Right lung (tissue), 5 donors: ENCODE results near the gene PLEKHS1. TPM values are rescaled to one million over a fixed set of nuclear protein-coding genes. Genes with fewer than 3 reads are reported as not detected.
"Not testable (repeated sequence)": the region's sequence is repeated elsewhere in the genome, so short reads cannot be mapped to it uniquely, and the experiment has no call there.

Experiments
- DNase-seq, 2 donors: peaks; one replicate each; pipeline ENCODE4 v3.0.0-alpha.2; 2013
- polyA plus RNA-seq, 5 donors: library from polyadenylated mRNA; unstranded; fragments of 120-200 nt; gene quantifications; one replicate each; pipeline versions ENCODE4 v1.2.1 to v1.2.3, GENCODE V29; 2013; ENCODE audit warnings: inconsistent platforms in 1 of 5, low replicate concordance in 1 of 5; ENCODE audit not compliant: insufficient read length in 5 of 5, insufficient read depth in 1 of 5

The PLEKHS1 gene
- polyA plus RNA-seq, 5 donors, result 0.06 to 0.27 (median 0.13) TPM

DNA sequence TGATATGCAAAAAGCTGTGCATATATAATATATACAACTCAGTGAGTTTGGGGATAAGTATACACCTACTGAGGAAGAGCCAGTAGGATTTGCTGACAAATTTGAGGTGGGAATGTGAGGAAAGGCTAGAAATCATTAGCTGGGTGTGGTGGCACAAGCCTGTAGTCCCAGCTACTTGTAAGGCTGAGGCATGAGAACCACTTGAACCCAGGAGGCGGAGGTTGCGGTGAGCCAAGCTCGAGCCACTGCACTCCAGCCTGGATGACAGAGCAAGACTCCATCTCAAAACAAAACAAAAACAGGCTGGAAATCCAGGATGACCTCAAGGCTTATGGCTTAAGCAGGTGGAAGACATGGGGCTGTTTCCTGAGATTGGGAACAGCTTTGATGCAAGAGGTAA lies 10.6 kb upstream of the PLEKHS1 start:
- DNase-seq, result no peak

- no peak for DNase-seq
Observed at GRCh38 chr10:113742466-113742865, 9.0 kb upstream of the PLEKHS1 start.

DNA sequence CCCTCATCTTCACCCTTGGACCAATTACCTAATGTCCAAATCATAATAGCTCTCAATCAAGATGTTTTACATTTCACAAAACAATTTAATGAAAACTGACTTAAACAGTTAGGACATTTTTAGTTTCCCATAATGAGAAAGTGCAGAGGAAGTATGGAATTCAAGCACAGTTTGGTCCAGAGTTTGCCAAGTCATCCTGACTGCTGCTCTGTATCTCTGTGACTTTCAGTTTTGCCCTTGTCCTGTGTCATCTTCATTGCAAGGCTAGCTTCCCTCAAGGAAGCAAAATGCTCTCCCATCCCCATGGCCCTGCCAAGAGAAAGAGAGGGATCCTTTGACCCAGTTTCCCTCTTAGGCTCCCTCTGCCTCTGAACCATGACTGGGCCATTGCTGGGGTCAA lies 7.9 kb upstream of the PLEKHS1 start:
- no peak for DNase-seq

DNA sequence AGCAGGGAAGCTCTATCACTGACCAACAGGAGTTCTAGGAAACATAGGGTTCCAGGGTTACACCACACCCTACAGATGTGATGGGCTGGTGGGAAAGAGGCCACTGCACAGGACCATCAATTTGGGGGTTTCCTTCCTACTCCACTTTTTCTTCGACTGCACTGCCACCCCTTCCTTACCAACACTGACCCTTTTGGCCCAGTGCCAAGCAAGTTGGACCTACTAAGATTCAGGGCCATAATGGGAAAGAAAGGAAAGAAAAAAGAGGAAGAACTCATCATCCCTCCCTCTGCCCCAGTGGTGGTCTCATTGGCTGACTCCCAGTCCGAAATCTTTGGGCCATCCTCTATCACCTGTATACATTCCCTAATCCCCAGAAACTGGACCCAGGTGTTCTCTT lies 6.1 kb upstream of the PLEKHS1 start:
- DNase-seq, result no peak

GRCh38 chr10:113746217-113746957 lies 5.1 kb upstream of the PLEKHS1 start:
- DNase-seq, result no peak

DNA sequence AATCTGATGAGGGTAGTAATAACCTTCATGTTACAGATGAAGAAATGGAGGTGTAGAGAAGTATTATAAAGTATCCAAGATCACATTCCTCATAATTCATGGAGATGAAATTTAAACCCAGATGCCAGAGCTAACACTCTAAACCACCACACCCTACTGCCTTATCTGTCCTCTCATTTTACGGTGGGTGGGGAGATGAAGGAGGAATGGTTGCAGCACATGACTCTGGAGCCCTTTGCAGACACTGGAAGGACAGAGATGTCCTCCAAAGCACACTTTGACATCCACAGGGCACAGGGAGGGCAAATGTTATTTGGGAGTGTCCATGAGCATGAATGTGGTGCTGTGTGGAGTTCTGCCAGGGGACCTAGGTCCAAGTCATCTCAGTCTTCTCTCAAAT lies 1.1 kb downstream of the PLEKHS1 start:
- DNase-seq, result no peak

DNA sequence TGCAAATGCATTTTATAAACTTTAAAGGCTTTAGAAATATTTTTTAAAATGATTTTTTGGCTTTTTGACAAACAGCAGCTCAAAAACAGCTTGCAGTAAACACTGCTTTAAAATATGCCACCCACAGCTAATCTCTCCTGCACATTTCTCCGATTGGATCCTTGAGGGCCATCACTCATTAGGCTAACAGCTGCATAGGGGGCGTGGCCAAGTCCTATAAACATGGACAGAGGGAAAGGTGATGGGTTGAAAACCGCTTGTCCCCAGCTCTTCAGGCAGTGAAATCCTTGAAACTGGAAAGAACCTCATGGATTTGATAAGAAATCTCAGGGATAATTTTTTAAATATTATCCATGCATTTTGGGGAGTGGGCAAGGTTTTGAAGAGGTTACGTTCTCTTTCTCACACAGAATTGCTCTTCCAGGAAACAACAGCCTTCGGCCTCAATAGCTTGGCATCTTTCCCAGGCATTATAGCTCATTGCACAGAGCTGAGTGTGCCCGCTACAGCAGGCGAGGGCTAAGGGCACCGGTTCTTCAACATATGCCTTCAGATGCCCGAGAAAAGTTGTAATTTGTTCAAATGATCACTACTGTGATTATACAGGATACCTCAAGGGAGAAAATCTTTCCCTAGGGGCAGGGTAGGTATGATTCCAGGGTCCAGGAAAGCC lies 1.7 kb downstream of the PLEKHS1 start:
- DNase-seq, result peak in 1 of 2 donors; percentile 28

DNA sequence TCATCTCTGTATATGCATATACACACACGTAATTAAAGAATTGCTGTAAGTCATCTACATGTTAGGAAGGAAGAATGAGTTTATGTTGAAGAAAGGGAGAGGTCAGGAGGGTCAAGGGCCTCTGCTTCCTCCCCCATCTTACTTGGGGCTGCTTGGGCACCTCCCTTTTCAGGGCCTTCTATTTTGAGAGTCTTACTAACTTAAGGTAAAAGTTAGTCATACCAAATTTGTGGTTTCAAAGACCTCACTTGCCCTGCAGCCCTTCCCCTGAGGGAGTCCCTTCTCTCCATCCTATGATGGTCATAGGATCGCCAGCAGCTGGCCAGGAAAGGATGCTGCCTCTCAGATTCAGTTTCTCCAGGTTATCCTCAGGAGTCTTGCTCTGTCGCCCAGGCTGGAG lies 2.6 kb downstream of the PLEKHS1 start:
- DNase-seq, result no peak

DNA sequence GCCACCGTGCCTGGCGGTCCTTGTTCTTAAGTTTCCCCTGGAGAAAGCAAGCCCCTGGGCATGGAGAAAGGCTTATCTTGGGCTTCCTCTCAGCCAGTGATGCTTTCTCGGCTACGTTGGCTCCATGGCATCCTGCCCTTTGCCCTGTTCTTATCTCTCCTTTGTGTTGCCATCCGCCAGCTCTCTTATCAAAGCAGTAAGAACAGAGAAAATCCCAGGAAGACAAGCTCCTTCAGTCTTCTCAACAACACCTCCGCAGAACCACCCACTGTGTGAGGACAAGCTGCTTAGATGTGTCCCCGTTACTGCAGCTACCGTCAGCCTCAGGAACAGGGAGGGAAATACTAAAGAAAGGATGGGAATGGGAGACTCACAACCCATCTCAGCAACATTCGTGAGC lies 3.3 kb downstream of the PLEKHS1 start:
- no peak for DNase-seq

DNA sequence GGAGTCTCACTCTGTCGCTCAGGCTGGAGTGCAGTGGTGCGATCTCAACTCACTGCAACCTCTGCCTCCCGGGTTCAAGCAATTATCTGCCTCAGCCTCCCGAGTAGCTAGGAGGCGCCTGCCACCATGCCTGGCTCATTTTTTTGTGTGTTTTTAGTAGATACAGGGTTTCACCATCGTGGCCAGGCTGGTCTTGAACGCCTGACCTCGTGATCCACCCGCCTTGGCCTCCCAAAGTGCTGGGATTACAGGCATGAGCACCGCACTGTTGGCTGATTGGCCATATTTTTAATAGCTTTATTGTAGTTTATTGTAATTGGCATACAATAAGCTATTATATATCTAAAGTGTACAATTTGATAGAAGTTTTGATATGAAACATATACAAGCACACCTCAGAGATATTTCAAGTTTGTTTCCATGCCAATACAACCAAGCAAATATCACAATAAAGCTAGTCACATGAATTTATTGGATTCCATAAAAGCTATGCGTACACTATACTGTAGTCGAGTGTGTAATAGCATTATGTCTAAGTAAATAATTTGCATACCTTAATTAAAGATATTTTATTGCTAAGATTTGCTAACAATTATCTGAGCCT lies 5.6 kb downstream of the PLEKHS1 start:
- no peak for DNase-seq

DNA sequence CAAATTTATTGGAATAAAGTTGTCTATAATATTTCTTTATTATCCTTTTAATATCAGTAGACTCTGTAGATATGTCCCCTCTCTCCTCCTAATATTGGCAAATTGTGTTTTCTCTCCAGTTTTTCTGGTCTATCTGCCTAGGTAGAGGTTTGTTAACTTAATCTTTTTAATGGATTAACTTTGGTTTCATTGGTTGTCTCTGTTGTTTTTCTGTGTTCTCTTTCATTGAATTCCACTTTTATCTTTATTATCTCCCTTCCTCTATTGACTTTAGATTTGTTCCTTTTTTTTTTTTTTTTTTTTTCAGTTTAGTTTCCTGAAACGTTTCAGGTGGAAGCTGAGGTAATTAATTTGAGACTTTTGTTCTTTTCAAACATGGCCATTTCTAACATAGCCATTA lies 10.6 kb downstream of the PLEKHS1 start:
- no peak for DNase-seq

- DNase-seq, result no peak
Observed at GRCh38 chr10:113764582-113764981, 13.1 kb downstream of the PLEKHS1 start.

DNA sequence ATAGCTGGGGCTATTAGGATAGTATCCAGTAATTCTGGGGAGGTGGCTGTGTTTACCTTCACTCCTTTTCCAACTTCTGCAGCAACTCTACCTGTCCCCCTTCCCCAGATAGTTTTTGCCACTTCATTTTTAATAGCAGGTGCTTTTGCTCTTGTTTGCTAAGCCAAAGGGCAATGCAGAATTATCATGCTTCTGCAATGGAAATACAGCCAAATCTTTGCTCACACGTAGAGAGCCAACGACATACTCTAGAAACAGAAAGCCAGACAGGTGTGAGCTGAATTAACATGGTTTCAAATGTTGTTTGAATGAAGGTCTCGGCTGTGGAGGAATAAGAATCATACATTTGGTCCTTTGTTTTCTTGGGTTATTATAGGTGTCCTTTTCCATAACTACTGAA lies 14.4 kb downstream of the PLEKHS1 start:
- no peak for DNase-seq

DNA sequence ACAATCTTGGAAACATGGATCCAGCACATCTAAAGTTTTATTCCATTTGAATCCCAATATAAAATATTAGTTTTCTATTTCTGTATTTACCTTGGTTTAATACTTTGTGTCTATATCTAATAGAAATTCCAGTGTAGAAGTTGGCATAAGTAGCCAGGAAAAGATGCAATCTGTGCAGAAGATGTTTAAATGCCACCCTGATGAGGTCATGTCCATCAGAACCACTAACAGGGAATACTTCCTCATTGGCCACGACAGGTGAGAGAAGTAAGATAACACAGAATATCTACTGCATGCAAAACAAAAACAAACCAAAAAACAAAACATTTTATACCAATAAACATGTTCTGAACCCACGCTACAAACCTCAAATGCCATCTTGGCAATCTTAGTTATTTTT lies 15.7 kb downstream of the PLEKHS1 start:
- no peak for DNase-seq

DNA sequence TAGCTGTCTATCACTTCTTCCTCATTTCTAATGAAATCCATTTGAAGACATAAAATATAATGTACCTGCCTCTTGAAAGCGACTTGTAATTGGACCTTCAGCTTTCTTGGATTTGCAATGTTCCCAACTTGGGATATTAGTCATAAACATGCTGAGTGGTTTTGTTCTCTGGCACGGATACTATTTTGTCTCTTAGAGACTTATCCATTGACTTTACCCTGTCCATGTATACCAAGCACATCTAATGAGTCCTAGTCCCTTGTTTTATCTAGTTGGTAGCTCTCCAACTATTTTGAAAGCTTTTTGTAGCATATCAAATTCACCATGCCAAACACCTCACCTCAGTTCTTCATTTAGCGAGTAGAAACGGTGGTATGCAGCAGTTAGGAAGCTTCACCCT lies 18.9 kb downstream of the PLEKHS1 start:
- DNase-seq, result no peak

DNA sequence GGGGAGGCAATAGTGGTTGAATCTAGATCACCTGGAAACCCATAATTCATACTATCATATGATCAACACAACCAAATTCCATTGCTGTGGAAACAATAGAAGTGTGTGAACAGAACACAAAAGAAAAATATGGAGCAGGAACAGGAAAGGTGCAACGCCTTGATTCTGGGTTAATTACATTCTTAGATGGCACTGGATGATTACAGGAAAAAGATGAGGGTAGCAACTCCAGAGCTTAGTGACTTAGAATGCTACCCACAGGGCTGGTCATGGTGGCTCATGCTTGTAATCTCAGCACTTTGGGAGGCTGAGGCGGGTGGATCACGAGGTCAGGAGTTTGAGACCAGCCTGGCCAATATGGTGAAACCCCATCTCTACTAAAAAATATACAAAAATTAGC lies 19.6 kb downstream of the PLEKHS1 start:
- not testable (repeated sequence) for DNase-seq

GRCh38 chr10:113775686-113776294 lies 24.3 kb downstream of the PLEKHS1 start:
- DNase-seq, result no peak

DNA sequence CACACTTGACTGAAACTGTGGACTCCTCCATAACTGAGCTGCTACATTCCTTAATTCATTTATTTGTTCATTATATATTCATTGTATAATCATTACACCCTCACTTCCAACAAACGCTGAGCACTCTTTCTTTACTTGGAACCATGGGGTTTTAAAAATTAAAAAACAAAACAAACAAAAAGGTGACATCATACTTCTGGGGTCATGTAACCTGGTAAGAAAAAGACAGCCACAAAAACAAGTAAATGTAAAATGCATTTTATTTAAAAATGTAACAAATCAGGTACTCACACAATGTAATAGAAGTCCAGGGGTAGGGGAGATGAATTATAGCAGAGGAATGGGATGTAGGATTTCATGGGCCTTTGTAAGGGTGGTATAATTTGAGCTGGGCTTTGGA lies 25.1 kb downstream of the PLEKHS1 start:
- no peak for DNase-seq

- no peak for DNase-seq
Observed at GRCh38 chr10:113780681-113781250, 29.3 kb downstream of the PLEKHS1 start.

GRCh38 chr10:113782367-113782766 lies 30.9 kb downstream of the PLEKHS1 start:
- DNase-seq, result no peak

DNA sequence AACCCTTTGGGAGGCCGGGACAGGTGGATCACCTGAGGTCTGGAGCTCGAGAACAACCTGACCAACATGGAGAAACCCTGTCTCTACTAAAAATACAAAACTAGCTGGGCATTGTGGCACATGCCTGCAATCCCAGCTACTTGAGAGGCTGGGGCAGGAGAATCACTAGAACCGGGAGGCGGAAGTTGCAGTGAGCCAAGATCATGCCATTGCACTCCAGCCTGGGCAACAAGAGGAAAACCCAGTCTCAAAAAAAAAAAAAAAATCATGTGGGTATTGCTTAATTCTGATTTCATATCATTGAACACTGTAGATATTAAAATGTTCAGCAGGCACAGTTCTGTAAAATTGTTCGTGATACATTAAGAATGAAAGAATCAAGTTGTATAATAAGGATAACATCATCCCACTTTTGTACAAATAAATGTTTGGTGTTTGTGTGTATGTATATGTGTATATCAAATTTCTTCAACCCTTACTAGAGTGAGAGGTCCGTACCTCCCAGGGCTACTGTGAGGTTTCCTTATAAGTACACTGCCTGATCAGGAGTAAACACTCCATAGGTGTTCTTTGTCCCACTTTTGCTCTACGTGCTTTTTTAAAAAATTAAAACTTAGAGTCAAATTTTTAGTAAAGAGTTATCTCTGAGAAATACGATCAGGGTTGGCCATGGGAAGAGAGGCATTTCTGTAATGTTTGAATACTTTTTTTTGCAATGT lies 31.7 kb downstream of the PLEKHS1 start:
- no peak for DNase-seq

DNA sequence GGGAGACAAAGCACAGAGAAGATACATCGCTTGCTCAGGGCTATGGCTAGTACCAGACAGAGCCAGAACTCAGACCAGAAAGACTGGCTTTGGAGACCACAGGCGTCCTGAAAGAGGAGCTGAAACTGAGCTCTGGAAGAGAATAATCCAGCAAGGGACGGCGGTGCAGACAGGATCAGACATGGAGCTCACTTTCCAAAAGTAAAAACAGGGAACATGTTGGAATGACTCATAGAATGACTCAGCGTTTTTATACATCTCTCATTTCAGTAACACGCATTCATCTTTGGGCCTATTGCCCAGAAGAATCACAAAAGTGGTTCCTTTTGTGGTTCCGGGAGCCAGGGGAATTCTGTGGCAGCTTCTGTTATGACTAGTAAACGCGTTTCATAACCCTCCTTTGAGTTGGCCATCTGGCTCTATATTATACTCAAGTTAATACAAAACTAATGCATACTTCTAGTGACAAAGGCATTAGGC lies 37.2 kb downstream of the PLEKHS1 start:
- DNase-seq, result no peak
